Heart left ventricle (tissue), 16 donors: ENCODE results near the gene CCT8L2. TPM values are rescaled to one million over a fixed set of nuclear protein-coding genes. Genes with fewer than 3 reads are reported as not detected.
"Not testable (repeated sequence)": the region's sequence is repeated elsewhere in the genome, so short reads cannot be mapped to it uniquely, and the experiment has no call there.

Experiments
- ATAC-seq, 4 donors: fragments of 200-7000 bp; cut with Tn5 transposase; one replicate each; pipeline ENCODE4 v1.9.1; 2020 to 2022; ENCODE audit warnings: moderate library complexity in 4 of 4, mild to moderate bottlenecking in 3 of 4, moderate number of reproducible peaks in 1 of 4
- DNase-seq, 5 donors: peaks; one replicate each; pipeline ENCODE4 v3.0.0-alpha.2; 2020
- H3K27ac ChIP-seq, 12 donors: fragments of 200-600 bp; sonication (generic) in 4 of 12; one replicate each; pipeline versions ENCODE4 v1.5.0 to v1.8.0; 2016 to 2022; ENCODE audit warnings: mild to moderate bottlenecking in 2 of 12
- H3K27me3 ChIP-seq, 9 donors: fragments of 200-600 bp; sonication (generic) in 2 of 9; one replicate each; pipeline versions ENCODE4 v1.5.1 to v1.8.0; 2016 to 2022; ENCODE audit warnings: mild to moderate bottlenecking in 3 of 9
- H3K36me3 ChIP-seq, 9 donors: fragments of 200-600 bp; sonication (generic) in 2 of 9; one replicate each; pipeline versions ENCODE4 v1.5.0 to v1.8.0; 2018 to 2022; ENCODE audit warnings: mild to moderate bottlenecking in 2 of 9
- H3K4me1 ChIP-seq, 12 donors: fragments of 200-600 bp; sonication (generic) in 4 of 12; one replicate each; pipeline versions ENCODE4 v1.5.0 to v1.8.0; 2016 to 2022; ENCODE audit warnings: mild to moderate bottlenecking in 3 of 12
- H3K4me3 ChIP-seq, 12 donors: fragments of 200-600 bp; sonication (generic) in 4 of 12; one replicate each; pipeline versions ENCODE4 v1.5.0 to v1.8.0; 2017 to 2022; ENCODE audit warnings: mild to moderate bottlenecking in 9 of 12, moderate library complexity in 4 of 12
- H3K9me3 ChIP-seq, 12 donors: fragments of 200-600 bp; sonication (generic) in 4 of 12; one replicate each; pipeline versions ENCODE4 v1.5.0 to v1.8.0; 2016 to 2022; ENCODE audit warnings: mild to moderate bottlenecking in 1 of 12
- CTCF ChIP-seq, 12 donors: fragments of 200-600 bp; sonication (generic) in 4 of 12; IDR thresholded peaks; one replicate each; pipeline versions ENCODE4 v1.5.0 to v1.8.0; 2018 to 2022; ENCODE audit warnings: antibody characterized with exemption in 12 of 12, mild to moderate bottlenecking in 5 of 12
- POLR2A ChIP-seq, 2 donors: fragments of 450-650 bp; IDR thresholded peaks; one replicate each; pipeline ENCODE4 v1.6.1; 2017; ENCODE audit warnings: antibody characterized with exemption in 2 of 2, mild to moderate bottlenecking in 2 of 2, moderate library complexity in 2 of 2
- WGBS, 4 donors: extraction: QIAGEN DNeasy Blood & Tissue Kit in 2 of 4; methylation state at CpG; one replicate each; pipeline versions ENCODE4 v1.1.5 to v1.1.7; 2013 to 2018; 5-methylcytosine and 5-hydroxymethylcytosine counted together
- intact Hi-C, 10 donors: fragments of 100-400 bp; cut with DNase I; formaldehyde crosslinking; loops; one replicate each; pipeline versions ENCODE4 v1.11.1 to v1.14.2; 2022
- polyA plus RNA-seq, 2 donors: library from polyadenylated mRNA; stranded (reverse); fragments of 200-250 nt; gene quantifications; one replicate each; pipeline ENCODE4 v1.2.3, GENCODE V29; 2013
- total RNA-seq, 9 donors: library from RNA; depleted of rRNA in 2 of 9; stranded (reverse); fragments of >200 nt in 2 of 9; fragmentation: NEBNext Ultra II Directional in 3 of 9; extraction: Animal tissue kit (Norgen Biotek cat#: 25700) in 3 of 9; gene quantifications; one replicate each; pipeline versions ENCODE4 v1.1.0 to v1.2.4, GENCODE V29; 2016 to 2023
- donor health status: ischemic (EF 13 %, LVEDD 7.1; RV severe dilation, severe dysfunction).
- donor health status: healthy with polysubstance abuse.
- donor health status: DM: no; HTN: yes; CAD: no.
- donor health status: DM: no; HTN: no; CAD: no.
- donor health status: ischemic (EF 25% LVEDD 6.9; RV normal size, moderate dysfunction).
- donor health status: ischemic (EF 25% LVEDD 5.7; RV mildly dilated, moderate dysfunction).
- donor health status: healthy.
- donor health status: DM: yes; HTN: yes; CAD: no.
- donor health status: ischemic (EF 35%, LVEDD 5.7; RV mildly dilated, moderate dysfunction).
- donor health status: nonischemic (EF 11% LVEDD 7.7; RV severe dilation, severe dysfunction).
- donor health status: DM: yes; HTN: yes; CAD: no.
- donor health status: PGD.
- donor health status: ischemic (EF 29% LVEDD 5.4; RV normal size, mild dysfunction).
- donor health status: nonischemic (EF 23%, LVEDD 6.1; RV moderate dilation, normal function).

The CCT8L2 gene
- total and polyA plus RNA-seq, 11 donors, result not detected

GRCh38 chr22:16559056-16559955 is 33.3 kb downstream of the CCT8L2 start:
- intact Hi-C loops, result no loop called here
- H3K36me3 ChIP-seq, result no peaks in the 10 kb centered on the region
- no peak overlapping the region for H3K4me3 ChIP-seq
- no peaks in the 10 kb centered on the region for H3K4me1 ChIP-seq
- ATAC-seq (no peak), DNase-seq (peak in 1 of 5 donors; percentile 55)
- TF ChIP-seq CTCF (IDR thresholded peaks at IDR 0.05) (no peak), POLR2A (IDR thresholded peaks at IDR 0.05) (no peak)
- peaks cover 0 to 7% (median 2%) of the 10 kb centered on the region in 12 donors for H3K9me3 ChIP-seq
- H3K27me3 ChIP-seq, result no peaks in the 10 kb centered on the region
- WGBS, 4 donors, result 87 to 100% (median 95%) methylated on average over 3 of the region's 3 CpGs
- no peak overlapping the region for H3K27ac ChIP-seq

GRCh38 chr22:16558376-16558945 is 34.1 kb downstream of the CCT8L2 start:
- H3K9me3 ChIP-seq, ATAC-seq, intact Hi-C loops, H3K4me3 ChIP-seq, H3K27me3 ChIP-seq, H3K4me1 ChIP-seq, H3K36me3 ChIP-seq, H3K27ac ChIP-seq: not testable (repeated sequence)
- 72 to 82% (median 76%) methylated on average over 2 to 4 of the region's 4 CpGs for whole genome bisulfite sequencing, 4 donors
- DNase-seq, result peak in 1 of 5 donors; percentile 62

- ATAC-seq, H3K36me3 ChIP-seq, H3K27ac ChIP-seq, intact Hi-C loops, H3K4me1 ChIP-seq, H3K27me3 ChIP-seq, H3K9me3 ChIP-seq, H3K4me3 ChIP-seq: not testable (repeated sequence)
- peak in 1 of 5 donors; percentile 13 for DNase-seq
- 80 to 87% (median 84%) methylated on average over 9 to 13 of the region's 13 CpGs for WGBS, 4 donors
Observed at GRCh38 chr22:16557511-16557910, 35.1 kb downstream of the CCT8L2 start.

- WGBS, 4 donors, result 78 to 86% (median 82%) methylated on average over 7 to 8 of the region's 8 CpGs
- not testable (repeated sequence) for ATAC-seq
Observed at GRCh38 chr22:16555077-16555994, 37.3 kb downstream of the CCT8L2 start.

GRCh38 chr22:16543310-16543709 is 49.3 kb downstream of the CCT8L2 start:
- H3K27ac ChIP-seq, H3K36me3 ChIP-seq, ATAC-seq, H3K4me1 ChIP-seq, intact Hi-C loops, H3K27me3 ChIP-seq, H3K9me3 ChIP-seq, DNase-seq, H3K4me3 ChIP-seq: not testable (repeated sequence)
- WGBS, 4 donors, result 67 to 88% (median 71%) methylated on average over 1 of the region's 1 CpG

More at GRCh38 chr22:16555077-16555994, 37.3 kb downstream of the CCT8L2 start:
- H3K27ac ChIP-seq, H3K4me1 ChIP-seq, H3K9me3 ChIP-seq, H3K4me3 ChIP-seq, DNase-seq, H3K36me3 ChIP-seq, intact Hi-C loops, H3K27me3 ChIP-seq: not testable (repeated sequence)

Other genes starting within 250 kb of the CCT8L2 start
- under 1 TPM in 1 of 9 donors, not detected in 8; 0.16 TPM for gene XKR3, start 232.6 kb upstream of the CCT8L2 start, total RNA-seq
- gene XKR3, start 232.6 kb upstream of the CCT8L2 start, polyA plus RNA-seq, result not detected